RKO (cell line): Measurements from ENCODE around the gene NAA10.

Source experiments
- DNase-seq: peaks from one replicate; pipeline ENCODE4 v3.0.0-alpha.2; 2016; ENCODE audit warnings: low spot score

The NAA10 gene

GRCh38 chrX:153948847-153949805 lies 14.3 kb upstream of the NAA10 start:
- no peak for DNase-seq

GRCh38 chrX:153948002-153948466 lies 13.2 kb upstream of the NAA10 start:
- no peak for DNase-seq

GRCh38 chrX:153947009-153947769 lies 12.4 kb upstream of the NAA10 start:
- peak; percentile 92 for DNase-seq

- no peak for DNase-seq
Measured at GRCh38 chrX:153945956-153946943, 11.4 kb upstream of the NAA10 start.

GRCh38 chrX:153944800-153945150 lies 9.9 kb upstream of the NAA10 start:
- DNase-seq: no peak

- DNase-seq: no peak
Measured at GRCh38 chrX:153944140-153944799, 9.4 kb upstream of the NAA10 start, which contains the start of gene RENBP. TSS of gene RENBP (minus strand) at chrX:153944643. CDS start at chrX:153944610, 33 bp downstream.

GRCh38 chrX:153941336-153942252 lies 6.8 kb upstream of the NAA10 start:
- no peak for DNase-seq

- DNase-seq: no peak
Measured at GRCh38 chrX:153939573-153939972, 4.7 kb upstream of the NAA10 start.

- no peak for DNase-seq
Measured at GRCh38 chrX:153938226-153938786, 3.5 kb upstream of the NAA10 start.

- no peak for DNase-seq
Measured at GRCh38 chrX:153937056-153937455, 2.2 kb upstream of the NAA10 start.

- no peak for DNase-seq
Measured at GRCh38 chrX:153935326-153935851, 552 bp upstream of the NAA10 start.

GRCh38 chrX:153934148-153934761 lies 582 bp downstream of the NAA10 start:
- no peak for DNase-seq

- DNase-seq: peak; percentile 57
Measured at GRCh38 chrX:153933748-153934147, 1.1 kb downstream of the NAA10 start.

- no peak for DNase-seq
Measured at GRCh38 chrX:153932220-153932915, 2.5 kb downstream of the NAA10 start.

GRCh38 chrX:153931748-153932147 lies 3.1 kb downstream of the NAA10 start:
- DNase-seq: no peak

GRCh38 chrX:153931151-153931550 lies 3.7 kb downstream of the NAA10 start:
- no peak for DNase-seq

- DNase-seq: no peak
Measured at GRCh38 chrX:153930011-153930910, 4.6 kb downstream of the NAA10 start.
